B cell (primary cell): Measurements from ENCODE around the gene CCR5AS. TPM values are rescaled to one million over a fixed set of nuclear protein-coding genes. Genes with fewer than 3 reads are reported as not detected.

Experiments used
- ATAC-seq: fragments of 200-7000 bp; cut with Tn5 transposase; one replicate; pipeline ENCODE4 v1.10.0; 2021; ENCODE audit warnings: low read depth, mild to moderate bottlenecking, moderate number of reproducible peaks, moderate library complexity
- CTCF ChIA-PET: fragments of 350-600 bp; sonication (Branson Sonifier 250); formaldehyde crosslinking; loops from one replicate; lab custom pipeline; 2021; ENCODE audit warnings: antibody characterized with exemption, inconsistent platforms; lab: Charles Lee
- POLR2A ChIA-PET: fragments of 350-600 bp; sonication (Branson Sonifier 250); formaldehyde crosslinking; loops from one replicate; lab custom pipeline; 2021; ENCODE audit warnings: antibody characterized with exemption; lab: Charles Lee
- DNase-seq: peaks from one replicate; pipeline ENCODE4 v3.0.0; 2013
- H2AFZ ChIP-seq: 2 replicates; pipeline ENCODE4 v1.6.1; 2012; ENCODE audit warnings: mild to moderate bottlenecking, low read depth, low read length; ENCODE audit not compliant: insufficient read depth, poor library complexity, severe bottlenecking
- H3K27ac ChIP-seq, 2 donors: 1 replicate in 1 of 2; 2 replicates in 1 of 2; pipeline ENCODE4 v1.5.1; 2012 to 2013; ENCODE audit warnings: low read length in 2 of 2, mild to moderate bottlenecking in 2 of 2, moderate library complexity in 1 of 2
- H3K27me3 ChIP-seq, 4 experiments: fragments of 200-600 bp in 1 of 4; sonication (generic) in 1 of 4; replicated peaks in 1 of 4; 1 replicate in 2 of 4; 2 replicates in 2 of 4; pipeline versions ENCODE4 v1.6.1 to v1.7.0; 2013 to 2016; ENCODE audit warnings: low read length in 3 of 4, mild to moderate bottlenecking in 2 of 4, mixed read lengths in 1 of 4, moderate library complexity in 1 of 4; ENCODE audit not compliant: insufficient read depth in 4 of 4, control insufficient read depth in 3 of 4; ENCODE audit errors: control extremely low read depth in 1 of 4
- H3K36me3 ChIP-seq, 2 experiments: replicated peaks in 1 of 2; 1 replicate in 1 of 2; 2 replicates in 1 of 2; pipeline versions ENCODE4 v1.6.1 to v1.7.1; 2013; ENCODE audit warnings: low read length in 1 of 2; ENCODE audit not compliant: insufficient read depth in 2 of 2, control insufficient read depth in 1 of 2; ENCODE audit errors: control extremely low read depth in 1 of 2, extremely low read depth in 1 of 2
- H3K4me1 ChIP-seq, 2 donors: fragments of 200-600 bp in 1 of 2; sonication (generic) in 1 of 2; 1 replicate in 1 of 2; 2 replicates in 1 of 2; pipeline versions ENCODE4 v1.5.1 to v1.6.1; 2013 to 2017; ENCODE audit warnings: low read length in 2 of 2; ENCODE audit not compliant: control insufficient read depth in 2 of 2, insufficient read depth in 2 of 2
- H3K4me2 ChIP-seq: replicated peaks from 2 replicates; pipeline ENCODE3; 2012; ENCODE audit warnings: mild to moderate bottlenecking, low read depth, low read length; ENCODE audit not compliant: poor library complexity, severe bottlenecking
- H3K4me3 ChIP-seq, 5 experiments: fragments of 200-600 bp in 1 of 5; sonication (generic) in 1 of 5; 1 replicate in 3 of 5; 2 replicates in 2 of 5; pipeline versions ENCODE4 v1.5.1 to v1.7.0; 2011 to 2016; ENCODE audit warnings: low read length in 4 of 5, mild to moderate bottlenecking in 4 of 5, low read depth in 2 of 5, control low read depth in 1 of 5, moderate library complexity in 1 of 5; ENCODE audit not compliant: insufficient read depth in 1 of 5; ENCODE audit errors: control extremely low read depth in 1 of 5, extremely low read depth in 1 of 5
- H3K79me2 ChIP-seq: fragments of 200-600 bp; sonication (generic); one replicate; pipeline ENCODE4 v1.6.0; 2016; ENCODE audit warnings: low read length; ENCODE audit not compliant: control insufficient read depth, insufficient read depth
- H3K9ac ChIP-seq: fragments of 200-600 bp; sonication (generic); 2 replicates; pipeline ENCODE4 v1.6.1; 2017; ENCODE audit warnings: mild to moderate bottlenecking, low read length, moderate library complexity
- H3K9me3 ChIP-seq, 3 donors: one replicate each; pipeline versions ENCODE4 v1.6.1 to v1.7.1; 2013; ENCODE audit warnings: low read length in 2 of 3; ENCODE audit not compliant: control insufficient read depth in 2 of 3, insufficient read depth in 1 of 3; ENCODE audit errors: control extremely low read depth in 1 of 3
- H4K20me1 ChIP-seq: 2 replicates; pipeline ENCODE4 v1.6.0; 2012; ENCODE audit warnings: mild to moderate bottlenecking, low read length; ENCODE audit not compliant: insufficient read depth, control insufficient read depth, poor library complexity, severe bottlenecking
- H3K27ac Mint-ChIP-seq: one replicate; pipeline ENCODE4 v1.8.0; 2021; ENCODE audit warnings: mixed read lengths
- H3K27me3 Mint-ChIP-seq: one replicate; pipeline ENCODE4 v1.8.0; 2021; ENCODE audit warnings: mixed read lengths
- H3K4me1 Mint-ChIP-seq: one replicate; pipeline ENCODE4 v1.8.0; 2021; ENCODE audit warnings: mixed read lengths
- H3K4me3 Mint-ChIP-seq: one replicate; pipeline ENCODE4 v1.8.0; 2021; ENCODE audit warnings: mixed read lengths
- H3K9me3 Mint-ChIP-seq: one replicate; pipeline ENCODE4 v1.8.0; 2022; ENCODE audit warnings: mixed read lengths; ENCODE audit not compliant: insufficient read depth
- CTCF ChIP-seq: fragments of 200-600 bp; IDR thresholded peaks from one replicate; pipeline ENCODE4 v1.8.0; 2022; ENCODE audit warnings: antibody characterized with exemption, mild to moderate bottlenecking
- EZH2 ChIP-seq: IDR thresholded peaks from 2 replicates; pipeline ENCODE4 v1.6.1; 2012; ENCODE audit warnings: borderline replicate concordance, low read depth, mild to moderate bottlenecking, moderate library complexity, low read length; ENCODE audit not compliant: insufficient read depth, poor library complexity, severe bottlenecking
- intact Hi-C: fragments of 100-400 bp; cut with micrococcal nuclease; formaldehyde crosslinking; loops from one replicate; pipeline ENCODE4 v1.10.0; 2022
- polyA plus RNA-seq: library from polyadenylated mRNA; depleted of rRNA; stranded (reverse); fragments of >200 nt; gene quantifications from 2 replicates; pipeline ENCODE4 v1.2.3, GENCODE V29; 2012
- total RNA-seq, 2 donors: library from RNA; stranded (reverse); fragments of 120-200 nt in 1 of 2; gene quantifications; 1 replicate in 1 of 2; 2 replicates in 1 of 2; pipeline versions ENCODE4 v1.2.3 to v1.2.4, GENCODE V29; 2013 to 2022

The CCR5AS gene

GRCh38 chr3:46316206-46316605 is 90.7 kb downstream of the CCR5AS start:
- ChIA-PET CTCF (interaction anchor here (0.6 to 0.9 kb wide), 3 partner anchors 40 to 224 kb away, joined by 3 to 4 read pairs (median 3); no protein-coding TSS in a partner anchor), POLR2A (no interaction called here)
- Histone ChIP-seq H3K79me2 (no peaks in the 10 kb centered on the region), H3K4me1 (peaks cover 27 to 30% of the 10 kb centered on the region in 2 donors), H4K20me1 (no peaks in the 10 kb centered on the region), H2AFZ (no peak overlapping the region), H3K9me3 (peaks cover 0 to 5% (median 0%) of the 10 kb centered on the region in 3 donors), H3K27me3 (no peaks in the 10 kb centered on the region), H3K4me2 (peak overlapping the region; percentile 42), H3K27ac (peak overlapping the region; percentile 11 to 54), H3K9ac (no peak overlapping the region), H3K4me3 (no peak overlapping the region), H3K36me3 (no peaks in the 10 kb centered on the region)
- Mint-ChIP-seq H3K4me1 (peaks cover 48% of the 10 kb centered on the region), H3K27me3 (no peaks in the 10 kb centered on the region), H3K4me3 (peak overlapping the region; percentile 52), H3K27ac (peak overlapping the region; percentile 82), H3K9me3 (no peaks in the 10 kb centered on the region)
- TF ChIP-seq EZH2 (no peak), CTCF (no peak)
- intact Hi-C loops = no loop called here
- DNase-seq = peak; percentile 44
- ATAC-seq = peak; percentile 75

- DNase-seq = no peak
- CTCF ChIA-PET = interaction anchor here (1.0 to 1.5 kb wide), 2 partner anchors 10 to 38 kb away, joined by 4 to 5 read pairs; no protein-coding TSS in a partner anchor
- POLR2A ChIA-PET = interaction anchor here (0.6 kb wide), 2 partner anchors 47 to 216 kb away, joined by 3 to 5 read pairs; no protein-coding TSS in a partner anchor
- peaks cover 37% of the 10 kb centered on the region for H3K4me1 Mint-ChIP-seq
- H3K27ac Mint-ChIP-seq = no peak overlapping the region
- ATAC-seq = no peak
- no peaks in the 10 kb centered on the region for H3K27me3 Mint-ChIP-seq
- intact Hi-C loops = no loop called here
- H3K9me3 Mint-ChIP-seq = no peaks in the 10 kb centered on the region
- TF ChIP-seq EZH2 (no peak), CTCF (no peak)
- H3K4me3 Mint-ChIP-seq = no peak overlapping the region
- Histone ChIP-seq H3K79me2 (no peaks in the 10 kb centered on the region), H3K27me3 (no peaks in the 10 kb centered on the region), H4K20me1 (no peaks in the 10 kb centered on the region), H3K4me1 (peaks cover 15 to 20% of the 10 kb centered on the region in 2 donors), H3K36me3 (no peaks in the 10 kb centered on the region), H3K4me2 (no peak overlapping the region), H2AFZ (no peak overlapping the region), H3K27ac (no peak overlapping the region), H3K4me3 (no peak overlapping the region), H3K9me3 (peaks cover 0 to 5% (median 0%) of the 10 kb centered on the region in 3 donors), H3K9ac (no peak overlapping the region)
These were observed 92.3 kb downstream of the CCR5AS start for GRCh38 chr3:46314517-46314916.

Other genes with a start within 250 kb of the CCR5AS start
- gene CCR1, start 198.8 kb downstream of the CCR5AS start, total RNA-seq = 0.79 and 1.1 TPM in 2 replicates
- 0.39 and 0.54 TPM in 2 replicates for gene CCR1, start 198.8 kb downstream of the CCR5AS start, polyA plus RNA-seq
- gene CCR3, start 164.6 kb downstream of the CCR5AS start, total RNA-seq = not detected in 2 replicates
- gene CCR3, start 164.6 kb downstream of the CCR5AS start, polyA plus RNA-seq = 0.13 and 0.19 TPM in 2 replicates
- 0.34 and 0.75 TPM in 2 replicates for gene CCR2, start 53.0 kb downstream of the CCR5AS start, total RNA-seq
- 0.23 and 0.82 TPM in 2 replicates for gene CCR2, start 53.0 kb downstream of the CCR5AS start, polyA plus RNA-seq
- gene CCR5, start 36.1 kb downstream of the CCR5AS start, total RNA-seq = 0.15 and 0.17 TPM in 2 replicates
- 0.21 TPM in 1 of 2 replicates, not detected in the other for gene CCR5, start 36.1 kb downstream of the CCR5AS start, polyA plus RNA-seq
- 2.3 and 2.6 TPM in 2 replicates for gene CCRL2, start 193 bp upstream of the CCR5AS start, total RNA-seq
- gene CCRL2, start 193 bp upstream of the CCR5AS start, polyA plus RNA-seq = 2.8 and 3.3 TPM in 2 replicates
- gene LTF, start 57.8 kb upstream of the CCR5AS start, total RNA-seq = 0.22 TPM in 1 of 2 replicates, not detected in the other
- gene LTF, start 57.8 kb upstream of the CCR5AS start, polyA plus RNA-seq = not detected in 2 replicates
- not detected in 2 replicates for gene RTP3, start 90.9 kb upstream of the CCR5AS start, total RNA-seq
- gene RTP3, start 90.9 kb upstream of the CCR5AS start, polyA plus RNA-seq = not detected in 2 replicates
- not detected in 2 replicates for gene LRRC2, start 159.2 kb upstream of the CCR5AS start, total RNA-seq
- 0.04 TPM in 1 of 2 replicates, not detected in the other for gene LRRC2, start 159.2 kb upstream of the CCR5AS start, polyA plus RNA-seq
- gene FAM240A, start 205.5 kb upstream of the CCR5AS start, total RNA-seq = not detected in 2 replicates
- gene FAM240A, start 205.5 kb upstream of the CCR5AS start, polyA plus RNA-seq = not detected in 2 replicates